Glutamatergic neuron (in vitro differentiated cells): ENCODE results near the gene CTLA4. TPM values are rescaled to one million over a fixed set of nuclear protein-coding genes. Genes with fewer than 3 reads are reported as not detected.

Source experiments
- DNase-seq: peaks from one replicate; pipeline ENCODE4 v3.0.0; 2022
- H3K27ac Mint-ChIP-seq: one replicate; pipeline ENCODE4 v1.8.0; 2020; ENCODE audit warnings: mild to moderate bottlenecking, mixed read lengths, inconsistent platforms; ENCODE audit not compliant: unreplicated experiment
- H3K27me3 Mint-ChIP-seq: one replicate; pipeline ENCODE4 v1.8.0; 2020; ENCODE audit warnings: mild to moderate bottlenecking, moderate library complexity, mixed read lengths, inconsistent platforms; ENCODE audit not compliant: unreplicated experiment
- H3K36me3 Mint-ChIP-seq: one replicate; pipeline ENCODE4 v1.8.0; 2020; ENCODE audit warnings: mild to moderate bottlenecking, mixed read lengths, inconsistent platforms; ENCODE audit not compliant: unreplicated experiment
- H3K4me1 Mint-ChIP-seq: one replicate; pipeline ENCODE4 v1.8.0; 2020; ENCODE audit warnings: mild to moderate bottlenecking, low read depth, mixed read lengths, inconsistent platforms; ENCODE audit not compliant: unreplicated experiment
- H3K4me3 Mint-ChIP-seq: one replicate; pipeline ENCODE4 v1.8.0; 2020; ENCODE audit warnings: mild to moderate bottlenecking, mixed read lengths, inconsistent platforms; ENCODE audit not compliant: unreplicated experiment
- H3K9me3 Mint-ChIP-seq: one replicate; pipeline ENCODE4 v1.8.0; 2020; ENCODE audit warnings: mild to moderate bottlenecking, moderate library complexity, mixed read lengths, inconsistent platforms; ENCODE audit not compliant: unreplicated experiment
- CTCF ChIP-seq: fragments of 200-600 bp; sonication (generic); IDR thresholded peaks from one replicate; pipeline ENCODE4 v1.5.0; 2021; ENCODE audit not compliant: partially characterized antibody, unreplicated experiment
- total RNA-seq: library from RNA; stranded (reverse); fragmentation: NEBNext Ultra II Directional; extraction: Animal tissue kit (Norgen Biotek cat#: 25700); gene quantifications from one replicate; pipeline ENCODE4 v1.2.1, GENCODE V29; 2021; ENCODE audit not compliant: unreplicated experiment

The CTLA4 gene
- total RNA-seq, 1 donor from 2014 or later: not detected

- no peak for DNase-seq
- no peaks in the 10 kb centered on the region for H3K36me3 Mint-ChIP-seq
Observed at GRCh38 chr2:203909974-203910373, 42.4 kb downstream of the CTLA4 start.

GRCh38 chr2:203913947-203914346, 46.4 kb downstream of the CTLA4 start:
- no peak for DNase-seq
- no peak for TF ChIP-seq CTCF
- no peak overlapping the region for H3K4me3 Mint-ChIP-seq
- no peak overlapping the region for H3K27ac Mint-ChIP-seq
- no peaks in the 10 kb centered on the region for H3K27me3 Mint-ChIP-seq
- no peaks in the 10 kb centered on the region for H3K36me3 Mint-ChIP-seq
- H3K9me3 Mint-ChIP-seq: peaks cover 3% of the 10 kb centered on the region
- no peaks in the 10 kb centered on the region for H3K4me1 Mint-ChIP-seq

More at GRCh38 chr2:203909974-203910373, 42.4 kb downstream of the CTLA4 start:
- H3K4me1 Mint-ChIP-seq: no peaks in the 10 kb centered on the region
- H3K4me3 Mint-ChIP-seq: no peak overlapping the region
- H3K27ac Mint-ChIP-seq: no peak overlapping the region
- peaks cover 3% of the 10 kb centered on the region for H3K9me3 Mint-ChIP-seq
- TF ChIP-seq CTCF: peak; percentile 15
- H3K27me3 Mint-ChIP-seq: no peaks in the 10 kb centered on the region

GRCh38 chr2:203914546-203915182, 47.1 kb downstream of the CTLA4 start:
- H3K36me3 Mint-ChIP-seq: no peaks in the 10 kb centered on the region
- TF ChIP-seq CTCF: no peak
- no peaks in the 10 kb centered on the region for H3K4me1 Mint-ChIP-seq
- H3K9me3 Mint-ChIP-seq: peaks cover 2% of the 10 kb centered on the region
- no peak for DNase-seq
- H3K27ac Mint-ChIP-seq: no peak overlapping the region
- no peaks in the 10 kb centered on the region for H3K27me3 Mint-ChIP-seq
- H3K4me3 Mint-ChIP-seq: no peak overlapping the region

- H3K4me3 Mint-ChIP-seq: no peak overlapping the region
- H3K27me3 Mint-ChIP-seq: no peaks in the 10 kb centered on the region
- no peaks in the 10 kb centered on the region for H3K36me3 Mint-ChIP-seq
- H3K27ac Mint-ChIP-seq: no peak overlapping the region
- H3K4me1 Mint-ChIP-seq: no peaks in the 10 kb centered on the region
- no peak for TF ChIP-seq CTCF
- no peak for DNase-seq
- peaks cover 2% of the 10 kb centered on the region for H3K9me3 Mint-ChIP-seq
Observed at GRCh38 chr2:203915256-203915655, 47.7 kb downstream of the CTLA4 start.

GRCh38 chr2:203916756-203917155, 49.2 kb downstream of the CTLA4 start:
- Mint-ChIP-seq H3K27me3 (no peaks in the 10 kb centered on the region), H3K4me3 (no peak overlapping the region), H3K27ac (no peak overlapping the region), H3K9me3 (peaks cover 2% of the 10 kb centered on the region), H3K36me3 (no peaks in the 10 kb centered on the region), H3K4me1 (no peaks in the 10 kb centered on the region)
- no peak for DNase-seq
- TF ChIP-seq CTCF: no peak
